Measurements from ENCODE around the gene RMND1.

Gene RMND1

GRCh38 chr6:151381722-151382121, 70.2 kb downstream of the RMND1 start:
- Histone ChIP-seq H3K27me3 (ENCODE audit: low read depth) (no peaks in the 10 kb centered on the region), H3K4me3 (no peak overlapping the region), H3K36me3 (replicated peaks) (no peaks in the 10 kb centered on the region), H3K9me3 (no peaks in the 10 kb centered on the region; the same call in 1 of the 2 replicates), H3K4me1 (peaks cover under 1% of the 10 kb centered on the region; the same call in 1 of the 2 replicates)
- in situ Hi-C loops (cut with MboI; ENCODE audit: low sequenced_read_pairs): no loop called here
- DNase-seq (ENCODE audit: low spot score in 2 of 2): no peak

GRCh38 chr6:151380848-151381205, 71.1 kb downstream of the RMND1 start:
- in situ Hi-C loops (cut with MboI; ENCODE audit: low sequenced_read_pairs): no loop called here
- no peak overlapping the region for H3K4me3 ChIP-seq

GRCh38 chr6:151379933-151380847, 71.7 kb downstream of the RMND1 start:
- in situ Hi-C loops (cut with MboI; ENCODE audit: low sequenced_read_pairs): no loop called here

More at GRCh38 chr6:151380848-151381205, 71.1 kb downstream of the RMND1 start:
- Histone ChIP-seq H3K36me3 (replicated peaks) (no peaks in the 10 kb centered on the region), H3K9me3 (no peaks in the 10 kb centered on the region; the same call in 1 of the 2 replicates), H3K27me3 (ENCODE audit: low read depth) (no peaks in the 10 kb centered on the region), H3K4me1 (peaks cover 9% of the 10 kb centered on the region)
- no peak for DNase-seq (ENCODE audit: low spot score in 2 of 2)

GRCh38 chr6:151377095-151377494, 74.8 kb downstream of the RMND1 start:
- Histone ChIP-seq H3K9me3 (no peaks in the 10 kb centered on the region; the same call in 1 of the 2 replicates), H3K4me3 (no peak overlapping the region), H3K36me3 (replicated peaks) (0 out of 2 replicates have a peak, but pooled peaks cover 4% of the 10 kb centered on the region), H3K4me1 (peaks cover 27% of the 10 kb centered on the region), H3K27me3 (ENCODE audit: low read depth) (no peaks in the 10 kb centered on the region)
- no peak for DNase-seq (ENCODE audit: low spot score in 2 of 2)
- in situ Hi-C loops (cut with MboI; ENCODE audit: low sequenced_read_pairs): no loop called here

More at GRCh38 chr6:151379933-151380847, 71.7 kb downstream of the RMND1 start:
- H3K4me3 ChIP-seq: no peak overlapping the region
- H3K27me3 ChIP-seq (ENCODE audit: low read depth): no peaks in the 10 kb centered on the region
- peaks cover 16% of the 10 kb centered on the region for H3K4me1 ChIP-seq
- DNase-seq (ENCODE audit: low spot score in 2 of 2): no peak
- no peaks in the 10 kb centered on the region for H3K36me3 ChIP-seq (replicated peaks)
- H3K9me3 ChIP-seq: no peaks in the 10 kb centered on the region; the same call in 1 of the 2 replicates

- in situ Hi-C loops (cut with MboI; ENCODE audit: low sequenced_read_pairs): no loop called here
- H3K4me3 ChIP-seq: no peak overlapping the region
Measured at GRCh38 chr6:151376440-151376839, 75.5 kb downstream of the RMND1 start.

GRCh38 chr6:151375833-151376232, 76.1 kb downstream of the RMND1 start:
- Histone ChIP-seq H3K4me1 (peaks cover 27% of the 10 kb centered on the region), H3K9me3 (no peaks in the 10 kb centered on the region), H3K36me3 (replicated peaks) (peaks cover 16% of the 10 kb centered on the region), H3K4me3 (no peak overlapping the region), H3K27me3 (ENCODE audit: low read depth) (no peaks in the 10 kb centered on the region)
- peak in 1 of 2 experiments; percentile 55 for DNase-seq (ENCODE audit: low spot score in 2 of 2)
- in situ Hi-C loops (cut with MboI; ENCODE audit: low sequenced_read_pairs): no loop called here

More at GRCh38 chr6:151376440-151376839, 75.5 kb downstream of the RMND1 start:
- Histone ChIP-seq H3K36me3 (replicated peaks) (peaks cover 9% of the 10 kb centered on the region), H3K9me3 (no peaks in the 10 kb centered on the region), H3K4me1 (peaks cover 27% of the 10 kb centered on the region), H3K27me3 (ENCODE audit: low read depth) (no peaks in the 10 kb centered on the region)
- no peak for DNase-seq (ENCODE audit: low spot score in 2 of 2)

GRCh38 chr6:151374036-151374683, 77.8 kb downstream of the RMND1 start:
- Histone ChIP-seq H3K9me3 (no peaks in the 10 kb centered on the region), H3K4me3 (no peak overlapping the region), H3K4me1 (peaks cover 27% of the 10 kb centered on the region), H3K27me3 (ENCODE audit: low read depth) (no peaks in the 10 kb centered on the region), H3K36me3 (replicated peaks) (peaks cover 22% of the 10 kb centered on the region)
- in situ Hi-C loops (cut with MboI; ENCODE audit: low sequenced_read_pairs): no loop called here
- DNase-seq (ENCODE audit: low spot score in 2 of 2): peak; percentile 23 to 38

GRCh38 chr6:151372164-151372563, 79.8 kb downstream of the RMND1 start:
- Histone ChIP-seq H3K4me3 (no peak overlapping the region), H3K36me3 (replicated peaks) (peaks cover 22% of the 10 kb centered on the region), H3K4me1 (peaks cover 27% of the 10 kb centered on the region), H3K27me3 (ENCODE audit: low read depth) (no peaks in the 10 kb centered on the region), H3K9me3 (no peaks in the 10 kb centered on the region)
- no peak for DNase-seq (ENCODE audit: low spot score in 2 of 2)
- in situ Hi-C loops (cut with MboI; ENCODE audit: low sequenced_read_pairs): no loop called here

- Histone ChIP-seq H3K4me1 (peaks cover 16% of the 10 kb centered on the region), H3K4me3 (no peak overlapping the region), H3K36me3 (replicated peaks) (peaks cover 34% of the 10 kb centered on the region), H3K9me3 (no peaks in the 10 kb centered on the region), H3K27me3 (ENCODE audit: low read depth) (no peaks in the 10 kb centered on the region)
- DNase-seq (ENCODE audit: low spot score in 2 of 2): no peak
- in situ Hi-C loops (cut with MboI; ENCODE audit: low sequenced_read_pairs): no loop called here
Measured at GRCh38 chr6:151370509-151371078, 81.3 kb downstream of the RMND1 start.

GRCh38 chr6:151365233-151365632, 86.7 kb downstream of the RMND1 start:
- H3K9me3 ChIP-seq: no peaks in the 10 kb centered on the region
- in situ Hi-C loops (cut with MboI; ENCODE audit: low sequenced_read_pairs): no loop called here
- H3K27me3 ChIP-seq (ENCODE audit: low read depth): no peaks in the 10 kb centered on the region
- no peak for DNase-seq (ENCODE audit: low spot score in 2 of 2)
- H3K4me3 ChIP-seq: no peak overlapping the region
- no peaks in the 10 kb centered on the region for H3K4me1 ChIP-seq
- peaks cover 33% of the 10 kb centered on the region for H3K36me3 ChIP-seq (replicated peaks)

- Histone ChIP-seq H3K9me3 (no peaks in the 10 kb centered on the region), H3K36me3 (replicated peaks) (peaks cover 22% of the 10 kb centered on the region), H3K27me3 (ENCODE audit: low read depth) (no peaks in the 10 kb centered on the region), H3K4me3 (no peak overlapping the region), H3K4me1 (no peaks in the 10 kb centered on the region)
- in situ Hi-C loops (cut with MboI; ENCODE audit: low sequenced_read_pairs): no loop called here
- no peak for DNase-seq (ENCODE audit: low spot score in 2 of 2)
Measured at GRCh38 chr6:151359486-151359885, 92.4 kb downstream of the RMND1 start.

- H3K4me1 ChIP-seq: no peaks in the 10 kb centered on the region
- in situ Hi-C loops (cut with MboI; ENCODE audit: low sequenced_read_pairs): no loop called here
- no peaks in the 10 kb centered on the region for H3K27me3 ChIP-seq (ENCODE audit: low read depth)
- no peaks in the 10 kb centered on the region for H3K9me3 ChIP-seq
- DNase-seq (ENCODE audit: low spot score in 2 of 2): no peak
- H3K4me3 ChIP-seq: no peak overlapping the region
- peaks cover 20% of the 10 kb centered on the region for H3K36me3 ChIP-seq (replicated peaks)
Measured at GRCh38 chr6:151358475-151358874, 93.5 kb downstream of the RMND1 start.

GRCh38 chr6:151357758-151358436, 94.0 kb downstream of the RMND1 start:
- H3K27me3 ChIP-seq (ENCODE audit: low read depth): no peaks in the 10 kb centered on the region
- DNase-seq (ENCODE audit: low spot score in 2 of 2): no peak
- no peaks in the 10 kb centered on the region for H3K9me3 ChIP-seq
- no peaks in the 10 kb centered on the region for H3K4me1 ChIP-seq
- in situ Hi-C loops (cut with MboI; ENCODE audit: low sequenced_read_pairs): no loop called here
- H3K36me3 ChIP-seq (replicated peaks): peaks cover 20% of the 10 kb centered on the region
- no peak overlapping the region for H3K4me3 ChIP-seq

All from HAP-1 (cell line).